SK-N-SH treated with all-trans-retinoic acid at 6 μM for 48 hours (cell line): ENCODE results near the gene FHOD3.

Experiments
- ATAC-seq: fragments of 200-7000 bp; cut with Tn5 transposase; 3 replicates; pipeline ENCODE4 v1.9.1; 2020; ENCODE audit warnings: mild to moderate bottlenecking, moderate library complexity
- ARNTL ChIP-seq: fragments of 450-650 bp; formaldehyde crosslinking; IDR thresholded peaks from 2 replicates; pipeline ENCODE4 v1.5.0; 2020; ENCODE audit warnings: low read depth, mild to moderate bottlenecking, moderate library complexity, borderline replicate concordance
- BACH2 ChIP-seq: fragments of 250-450 bp; sonication (Bioruptor Pico); IDR thresholded peaks from 2 replicates; pipeline ENCODE4 v1.9.0; 2021; ENCODE audit warnings: mild to moderate bottlenecking, borderline replicate concordance
- CSDC2 ChIP-seq: fragments of 250-450 bp; sonication (Bioruptor Pico); IDR thresholded peaks from 2 replicates; pipeline ENCODE4 v1.5.0; 2020; ENCODE audit warnings: mild to moderate bottlenecking, moderate library complexity
- CSRNP3 ChIP-seq: fragments of 250-450 bp; sonication (Bioruptor Pico); IDR thresholded peaks from 2 replicates; pipeline ENCODE4 v1.5.1; 2021; ENCODE audit warnings: mild to moderate bottlenecking, moderate library complexity
- ESRRG ChIP-seq: fragments of 250-450 bp; sonication (Bioruptor Pico); IDR thresholded peaks from 2 replicates; pipeline ENCODE4 v1.6.1; 2021; ENCODE audit warnings: mild to moderate bottlenecking
- GLIS3 ChIP-seq: fragments of 250-450 bp; sonication (Bioruptor Pico); IDR thresholded peaks from 2 replicates; pipeline ENCODE4 v1.5.0; 2020; ENCODE audit warnings: mild to moderate bottlenecking, moderate library complexity
- ISL1 ChIP-seq: fragments of 250-450 bp; sonication (Bioruptor Pico); IDR thresholded peaks from 2 replicates; pipeline ENCODE4 v2.1.2; 2022; ENCODE audit warnings: mild to moderate bottlenecking, moderate library complexity
- OSR1 ChIP-seq: fragments of 250-450 bp; sonication (Bioruptor Pico); IDR thresholded peaks from 2 replicates; pipeline ENCODE4 v1.8.0; 2022; ENCODE audit warnings: moderate library complexity, mild to moderate bottlenecking, inconsistent platforms
- PATZ1 ChIP-seq: fragments of 250-450 bp; sonication (Bioruptor Pico); IDR thresholded peaks from 2 replicates; pipeline ENCODE4 v1.8.0; 2020; ENCODE audit warnings: mild to moderate bottlenecking, moderate library complexity, borderline replicate concordance
- POU6F1 ChIP-seq: fragments of 250-450 bp; sonication (Bioruptor Pico); IDR thresholded peaks from 2 replicates; pipeline ENCODE4 v1.8.0; 2021; ENCODE audit warnings: low read depth, mild to moderate bottlenecking, moderate library complexity, borderline replicate concordance
- PPARA ChIP-seq: fragments of 250-450 bp; sonication (Bioruptor Pico); IDR thresholded peaks from 2 replicates; pipeline ENCODE4 v1.5.0; 2020; ENCODE audit warnings: mild to moderate bottlenecking, borderline replicate concordance
- RARB ChIP-seq: fragments of 250-450 bp; sonication (Bioruptor Pico); IDR thresholded peaks from 2 replicates; pipeline ENCODE4 v1.8.0; 2021; ENCODE audit warnings: mild to moderate bottlenecking, moderate library complexity
- SNAI2 ChIP-seq: fragments of 250-450 bp; sonication (Bioruptor Pico); IDR thresholded peaks from 2 replicates; pipeline ENCODE4 v1.5.0; 2020; ENCODE audit warnings: mild to moderate bottlenecking, moderate library complexity
- TCF4 ChIP-seq: fragments of 250-450 bp; sonication (Bioruptor Pico); IDR thresholded peaks from 2 replicates; pipeline ENCODE4 v1.8.0; 2021; ENCODE audit warnings: mild to moderate bottlenecking, moderate library complexity, borderline replicate concordance
- TOX ChIP-seq: fragments of 250-450 bp; sonication (Bioruptor Pico); IDR thresholded peaks from 2 replicates; pipeline ENCODE4 v1.8.0; 2021; ENCODE audit warnings: mild to moderate bottlenecking, moderate library complexity, borderline replicate concordance
- TSHZ2 ChIP-seq: fragments of 250-450 bp; sonication (Bioruptor Pico); IDR thresholded peaks from 2 replicates; pipeline ENCODE4 v1.5.0; 2020; ENCODE audit warnings: mild to moderate bottlenecking, moderate library complexity
- ZC3H10 ChIP-seq: fragments of 250-450 bp; sonication (Bioruptor Pico); IDR thresholded peaks from 2 replicates; pipeline ENCODE4 v1.5.1; 2021; ENCODE audit warnings: mild to moderate bottlenecking, moderate library complexity
- ZFP30 ChIP-seq: fragments of 450-650 bp; formaldehyde crosslinking; IDR thresholded peaks from 2 replicates; pipeline ENCODE4 v1.5.0; 2022; ENCODE audit warnings: mild to moderate bottlenecking, moderate library complexity
- ZNF565 ChIP-seq: fragments of 450-650 bp; formaldehyde crosslinking; conservative IDR thresholded peaks from 2 replicates; pipeline ENCODE4 v1.5.0; 2020; ENCODE audit warnings: low read depth, mild to moderate bottlenecking, moderate library complexity
- ZNF70 ChIP-seq: fragments of 450-650 bp; formaldehyde crosslinking; IDR thresholded peaks from 2 replicates; pipeline ENCODE4 v1.5.0; 2020; ENCODE audit warnings: mild to moderate bottlenecking, moderate library complexity
- ZNF8 ChIP-seq: fragments of 450-650 bp; formaldehyde crosslinking; IDR thresholded peaks from 2 replicates; pipeline ENCODE4 v1.5.0; 2020; ENCODE audit warnings: mild to moderate bottlenecking, moderate library complexity

Gene FHOD3

GRCh38 chr18:36602071-36602470, 304.6 kb downstream of the FHOD3 start:
- ATAC-seq, result no peak

GRCh38 chr18:36602620-36603019, 305.1 kb downstream of the FHOD3 start:
- no peak for ATAC-seq
- no peak for TF ChIP-seq TOX (CRISPR knock-in tag)
- no peak for TF ChIP-seq PATZ1 (CRISPR knock-in tag)
- TF ChIP-seq BACH2 (CRISPR knock-in tag), result no peak
- no peak for TF ChIP-seq TCF4 (CRISPR knock-in tag)
- no peak for TF ChIP-seq TSHZ2
- no peak for TF ChIP-seq ZNF70
- no peak for TF ChIP-seq ZNF565 (CRISPR knock-in tag)
- no peak for TF ChIP-seq ZC3H10 (CRISPR knock-in tag)
- TF ChIP-seq OSR1 (CRISPR knock-in tag), result no peak
- TF ChIP-seq SNAI2 (CRISPR knock-in tag), result no peak
- TF ChIP-seq CSDC2, result no peak

More at GRCh38 chr18:36602071-36602470, 304.6 kb downstream of the FHOD3 start:
- TF ChIP-seq SNAI2 (CRISPR knock-in tag), result no peak
- no peak for TF ChIP-seq ISL1 (CRISPR knock-in tag)
- TF ChIP-seq ZNF70, result no peak
- no peak for TF ChIP-seq ESRRG (CRISPR knock-in tag)
- TF ChIP-seq TSHZ2, result no peak
- no peak for TF ChIP-seq ZFP30 (CRISPR knock-in tag)
- no peak for TF ChIP-seq ZNF565 (CRISPR knock-in tag)
- TF ChIP-seq POU6F1 (CRISPR knock-in tag), result no peak
- no peak for TF ChIP-seq TCF4 (CRISPR knock-in tag)
- TF ChIP-seq OSR1 (CRISPR knock-in tag), result no peak
- no peak for TF ChIP-seq CSRNP3 (CRISPR knock-in tag)
- TF ChIP-seq ZNF8 (CRISPR knock-in tag), result no peak
- TF ChIP-seq BACH2 (CRISPR knock-in tag), result no peak
- no peak for TF ChIP-seq RARB
- TF ChIP-seq ARNTL (CRISPR knock-in tag), result no peak
- TF ChIP-seq PPARA (CRISPR knock-in tag), result no peak
- no peak for TF ChIP-seq ZC3H10 (CRISPR knock-in tag)
- no peak for TF ChIP-seq CSDC2
- no peak for TF ChIP-seq GLIS3 (CRISPR knock-in tag)
- no peak for TF ChIP-seq PATZ1 (CRISPR knock-in tag)
